ENCODE measurements around the gene BPIFA2. TPM values are rescaled to one million over a fixed set of nuclear protein-coding genes. Genes with fewer than 3 reads are reported as not detected.

Gene BPIFA2
- total RNA-seq, 1 experiment from 2014 or later, result not detected

GRCh38 chr20:33199026-33199425, 31.1 kb downstream of the BPIFA2 start:
- DNase-seq, result no peak
- peaks cover 34% of the 10 kb centered on the region for H3K27me3 ChIP-seq
- H3K4me3 ChIP-seq, result no peak overlapping the region
- no peaks in the 10 kb centered on the region for H3K9me3 ChIP-seq (replicated peaks)
- no peaks in the 10 kb centered on the region for H3K36me3 ChIP-seq
- H3K27ac ChIP-seq, result no peak overlapping the region
- H3K4me1 ChIP-seq, result no peaks in the 10 kb centered on the region

- H3K27ac ChIP-seq, result no peak overlapping the region
- no peak for DNase-seq
- no peaks in the 10 kb centered on the region for H3K36me3 ChIP-seq
- H3K4me3 ChIP-seq, result no peak overlapping the region
- H3K4me1 ChIP-seq, result no peaks in the 10 kb centered on the region
- no peaks in the 10 kb centered on the region for H3K9me3 ChIP-seq (replicated peaks)
- peaks cover 35% of the 10 kb centered on the region for H3K27me3 ChIP-seq
Observed at GRCh38 chr20:33202451-33202850, 34.5 kb downstream of the BPIFA2 start.

- H3K27me3 ChIP-seq, result peaks cover 35% of the 10 kb centered on the region
- H3K4me1 ChIP-seq, result no peaks in the 10 kb centered on the region
- no peaks in the 10 kb centered on the region for H3K9me3 ChIP-seq (replicated peaks)
- DNase-seq, result no peak
- H3K36me3 ChIP-seq, result no peaks in the 10 kb centered on the region
- H3K27ac ChIP-seq, result no peak overlapping the region
- H3K4me3 ChIP-seq, result no peak overlapping the region
Observed at GRCh38 chr20:33203444-33203843, 35.5 kb downstream of the BPIFA2 start.

- H3K36me3 ChIP-seq, result no peaks in the 10 kb centered on the region
- H3K9me3 ChIP-seq (replicated peaks), result no peaks in the 10 kb centered on the region
- H3K27me3 ChIP-seq, result peaks cover 2% of the 10 kb centered on the region; the same call in 1 of the 2 replicates
- H3K27ac ChIP-seq, result no peak overlapping the region
- DNase-seq, result peak; percentile 88 to 92
- H3K4me3 ChIP-seq, result no peak overlapping the region
- H3K4me1 ChIP-seq, result no peaks in the 10 kb centered on the region
Observed at GRCh38 chr20:33209789-33210188, 41.8 kb downstream of the BPIFA2 start.

- H3K9me3 ChIP-seq (replicated peaks), result no peaks in the 10 kb centered on the region
Observed at GRCh38 chr20:33210371-33210770, 42.4 kb downstream of the BPIFA2 start.

GRCh38 chr20:33211817-33212424, 44.0 kb downstream of the BPIFA2 start:
- Histone ChIP-seq H3K27me3 (peaks cover 2% of the 10 kb centered on the region; the same call in 1 of the 2 replicates), H3K27ac (no peak overlapping the region), H3K9me3 (replicated peaks) (no peaks in the 10 kb centered on the region), H3K4me3 (no peak overlapping the region), H3K4me1 (no peaks in the 10 kb centered on the region), H3K36me3 (no peaks in the 10 kb centered on the region)
- peak; percentile 65 to 74 for DNase-seq

More at GRCh38 chr20:33210371-33210770, 42.4 kb downstream of the BPIFA2 start:
- H3K27me3 ChIP-seq, result peaks cover 2% of the 10 kb centered on the region; the same call in 1 of the 2 replicates
- no peak for DNase-seq
- no peaks in the 10 kb centered on the region for H3K4me1 ChIP-seq
- H3K36me3 ChIP-seq, result no peaks in the 10 kb centered on the region
- H3K4me3 ChIP-seq, result no peak overlapping the region
- no peak overlapping the region for H3K27ac ChIP-seq

- DNase-seq, result no peak
- Histone ChIP-seq H3K4me1 (no peaks in the 10 kb centered on the region), H3K36me3 (no peaks in the 10 kb centered on the region), H3K9me3 (replicated peaks) (no peaks in the 10 kb centered on the region), H3K27ac (no peak within 1 kb of the TSS), H3K27me3 (peaks cover 19% of the 10 kb centered on the region), H3K4me3 (no peak within 1 kb of the TSS)
Observed at GRCh38 chr20:33217052-33217451, 49.1 kb downstream of the BPIFA2 start, which contains the start of gene BPIFA3. BPIFA3 (plus strand) TSS chr20:33217352; CDS start chr20:33217537, 185 bp downstream.

GRCh38 chr20:33224399-33224798, 56.4 kb downstream of the BPIFA2 start:
- Histone ChIP-seq H3K27me3 (peaks cover 15% of the 10 kb centered on the region), H3K4me1 (no peaks in the 10 kb centered on the region), H3K4me3 (no peak overlapping the region), H3K27ac (no peak overlapping the region), H3K9me3 (replicated peaks) (no peaks in the 10 kb centered on the region), H3K36me3 (no peaks in the 10 kb centered on the region)
- DNase-seq, result no peak

- H3K27me3 ChIP-seq, result peaks cover 9% of the 10 kb centered on the region; the same call in 1 of the 2 replicates
- no peak overlapping the region for H3K4me3 ChIP-seq
- no peaks in the 10 kb centered on the region for H3K4me1 ChIP-seq
- no peaks in the 10 kb centered on the region for H3K9me3 ChIP-seq (replicated peaks)
- H3K36me3 ChIP-seq, result no peaks in the 10 kb centered on the region
- no peak overlapping the region for H3K27ac ChIP-seq
- no peak for DNase-seq
Observed at GRCh38 chr20:33229843-33230242, 61.9 kb downstream of the BPIFA2 start.

Other genes starting within 250 kb of the BPIFA2 start
- gene SUN5, start 163.7 kb upstream of the BPIFA2 start, total RNA-seq (2014; rRNA removed; shearing (Covaris generic)), result not detected in 2 replicates
- not detected in 2 replicates for gene BPIFB2, start 160.5 kb upstream of the BPIFA2 start, total RNA-seq (2014; rRNA removed; shearing (Covaris generic))
- gene BPIFB6, start 136.5 kb upstream of the BPIFA2 start, total RNA-seq (2014; rRNA removed; shearing (Covaris generic)), result not detected in 2 replicates
- gene BPIFB3, start 114.3 kb upstream of the BPIFA2 start, total RNA-seq (2014; rRNA removed; shearing (Covaris generic)), result 0.26 and 0.43 TPM in 2 replicates
- gene BPIFB4, start 88.5 kb upstream of the BPIFA2 start, total RNA-seq (2014; rRNA removed; shearing (Covaris generic)), result 3.2 and 3.9 TPM in 2 replicates
- not detected in 2 replicates for gene BPIFA3, start 49.2 kb downstream of the BPIFA2 start, total RNA-seq (2014; rRNA removed; shearing (Covaris generic))
- not detected in 2 replicates for gene BPIFA1, start 67.8 kb downstream of the BPIFA2 start, total RNA-seq (2014; rRNA removed; shearing (Covaris generic))
- not detected in 2 replicates for gene BPIFB1, start 115.1 kb downstream of the BPIFA2 start, total RNA-seq (2014; rRNA removed; shearing (Covaris generic))
- gene CDK5RAP1, start 233.4 kb downstream of the BPIFA2 start, total RNA-seq (2014; rRNA removed; shearing (Covaris generic)), result 36.8 and 39.8 TPM in 2 replicates

Data from SJCRH30 (cell line).